Activated naive CD4-positive, alpha-beta T cell (primary cell): ENCODE results near the gene RALGPS2.
"Not testable (repeated sequence)": the region's sequence is repeated elsewhere in the genome, so short reads cannot be mapped to it uniquely, and the experiment has no call there.

ENCODE experiments used
- DNase-seq, 4 experiments: peaks; one replicate each; lab custom pipeline; 2025; lab: John Stamatoyannopoulos, UW

Gene RALGPS2

DNA sequence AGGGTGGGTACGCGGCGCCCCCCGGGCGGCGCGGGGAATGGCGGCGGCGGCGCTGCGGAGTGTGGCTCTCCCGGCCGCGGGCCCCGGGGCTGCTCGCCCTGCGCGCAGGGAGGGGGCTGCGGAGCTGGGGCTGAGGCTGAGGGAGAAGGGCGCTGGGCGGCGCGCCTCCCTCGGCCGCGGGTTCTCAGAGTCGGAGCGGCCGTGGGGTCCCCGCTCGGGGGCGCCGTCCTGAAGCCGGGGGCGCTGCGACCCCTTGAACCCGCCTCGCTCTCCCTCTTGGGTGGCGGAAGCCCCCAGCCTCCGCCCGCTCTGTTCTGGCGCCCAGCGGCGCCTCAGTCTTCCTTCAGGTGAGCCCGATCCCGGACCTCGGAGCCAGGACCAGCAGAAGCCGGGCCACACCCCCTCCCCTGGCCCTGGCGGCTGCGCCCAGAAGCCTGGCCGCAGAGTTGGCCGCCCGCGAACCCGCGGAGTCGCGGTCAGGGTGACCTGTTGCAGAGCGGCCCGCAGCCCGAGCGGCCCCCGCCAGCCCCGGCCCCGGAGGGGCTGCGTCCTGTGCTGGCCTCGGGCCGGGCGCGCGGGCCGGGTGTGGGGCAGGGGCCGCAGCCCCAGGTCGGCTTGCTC, 532 bp downstream of the RALGPS2 start:
- peak in 1 of 4 experiments; percentile 33 for DNase-seq

- DNase-seq: peak in 2 of 4 experiments; percentile 12 to 46
These were observed 1.1 kb downstream of the RALGPS2 start for GRCh38 chr1:178726087-178726517.

DNA sequence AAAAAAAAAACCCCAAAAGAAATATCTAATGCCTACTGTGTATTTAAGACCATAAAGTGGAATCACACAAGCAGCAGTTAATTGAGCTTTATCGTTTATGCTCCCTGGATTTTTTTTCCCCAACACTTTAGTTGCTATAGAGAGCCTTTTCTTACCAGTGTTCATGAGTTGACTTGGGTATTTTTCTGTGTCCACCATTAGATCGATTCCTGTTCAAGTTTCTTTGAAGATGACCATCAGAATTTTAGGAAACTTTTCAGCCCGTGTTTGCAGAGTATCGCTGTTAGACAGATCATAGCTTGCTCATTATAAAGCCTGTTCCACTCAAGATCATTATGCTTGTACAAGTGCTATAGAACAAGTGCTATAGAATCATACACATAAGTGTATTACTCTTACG, 1.5 kb downstream of the RALGPS2 start:
- DNase-seq: no peak

GRCh38 chr1:178727014-178727895, 2.2 kb downstream of the RALGPS2 start:
- DNase-seq: no peak

DNA sequence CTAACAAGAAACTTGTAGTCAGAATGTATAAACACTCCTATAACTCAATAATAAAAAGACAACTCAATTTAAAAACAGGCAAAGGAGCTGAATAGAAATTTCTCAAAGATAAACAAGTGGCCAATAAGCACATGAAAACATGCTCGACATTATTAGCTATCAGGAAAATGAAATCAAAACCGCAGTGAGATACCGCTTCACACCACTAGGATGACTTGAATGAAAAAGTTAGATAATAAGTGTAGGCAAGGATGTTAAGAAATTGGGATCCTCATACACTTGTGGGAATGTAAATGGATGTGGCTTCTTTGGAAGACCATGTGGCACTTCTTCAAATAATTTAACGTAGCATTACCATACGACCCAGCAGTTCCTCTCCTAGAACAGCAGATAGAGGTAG, 8.9 kb downstream of the RALGPS2 start:
- no peak for DNase-seq

DNA sequence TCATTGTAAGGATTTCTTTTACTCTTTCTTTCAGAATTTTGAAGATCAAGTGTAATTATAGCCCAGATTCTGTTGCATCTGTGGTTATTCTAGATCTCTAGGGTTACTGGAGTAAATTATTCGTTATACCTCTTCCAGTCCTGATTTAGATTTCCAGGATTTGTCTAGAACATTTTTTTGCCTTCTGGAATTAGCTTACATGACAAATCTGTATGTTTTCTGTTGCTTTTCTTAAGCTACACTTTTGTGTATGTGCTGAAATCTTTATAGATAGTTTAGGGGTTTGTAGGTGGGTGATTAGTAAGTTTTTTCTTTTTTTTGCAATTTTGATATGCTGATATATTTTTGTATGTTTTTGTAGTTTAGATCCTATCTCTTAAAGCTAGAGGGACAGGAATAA, 13.7 kb downstream of the RALGPS2 start:
- no peak for DNase-seq

- no peak for DNase-seq
These were observed 14.4 kb downstream of the RALGPS2 start for GRCh38 chr1:178739285-178740045.

GRCh38 chr1:178740491-178740890, 15.4 kb downstream of the RALGPS2 start:
- no peak for DNase-seq

- DNase-seq: no peak
These were observed 15.9 kb downstream of the RALGPS2 start for GRCh38 chr1:178740924-178741323.

DNA sequence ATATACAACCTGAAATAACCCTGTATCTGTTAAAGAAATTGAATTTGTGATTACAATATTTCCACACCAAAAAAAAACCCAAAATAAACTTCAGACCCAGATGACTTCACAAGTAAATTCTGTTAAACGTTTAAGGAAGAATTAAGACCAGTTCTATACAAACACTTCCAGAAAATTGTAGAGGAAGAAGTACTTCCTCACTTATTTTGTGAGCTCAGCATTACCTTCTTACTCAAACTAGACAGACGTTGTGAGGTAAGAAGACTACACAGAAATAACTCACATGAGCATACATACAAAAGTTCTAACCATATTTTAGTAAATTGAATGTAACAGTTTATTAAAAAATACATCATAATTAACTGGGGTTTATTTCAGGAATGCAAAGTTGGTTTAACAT, 18.8 kb downstream of the RALGPS2 start:
- DNase-seq: no peak

DNA sequence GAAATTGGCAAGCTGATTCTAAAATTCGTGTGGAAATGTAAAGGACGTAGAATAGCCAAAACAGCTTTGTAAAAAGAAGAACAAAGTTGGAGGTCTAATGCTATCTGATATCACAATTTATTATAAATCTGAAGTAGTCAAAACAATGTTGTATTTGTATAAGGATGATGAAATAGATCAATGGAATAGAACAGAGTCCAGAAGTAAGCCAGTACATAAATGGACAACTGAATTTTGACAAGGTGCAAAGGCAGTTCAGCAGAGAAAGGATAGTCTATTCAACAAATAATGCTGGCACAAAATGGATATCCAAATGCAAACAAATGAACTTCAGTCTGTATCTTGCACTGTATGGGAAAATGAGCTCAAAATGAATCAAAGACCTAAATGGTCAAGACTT, 20.2 kb downstream of the RALGPS2 start:
- DNase-seq: no peak

DNA sequence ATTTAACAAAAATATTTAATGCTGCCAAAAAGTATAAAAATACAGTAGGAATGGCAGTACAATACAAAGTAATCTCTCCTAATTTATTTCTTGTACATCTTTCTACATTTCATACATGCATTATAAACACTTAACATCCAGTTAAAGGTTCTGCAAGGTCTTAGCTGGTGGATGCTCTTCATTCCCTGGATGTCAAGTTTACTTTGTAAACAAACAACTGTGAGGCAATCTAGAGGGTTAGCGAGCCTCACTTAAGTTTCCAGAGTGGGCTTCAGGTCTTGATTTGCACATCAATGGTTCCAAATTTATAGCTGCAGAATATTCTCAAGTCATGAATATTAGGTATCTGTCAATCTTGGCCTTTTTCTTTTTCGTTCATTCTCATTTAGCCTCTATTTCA, 21.3 kb downstream of the RALGPS2 start:
- no peak for DNase-seq

DNA sequence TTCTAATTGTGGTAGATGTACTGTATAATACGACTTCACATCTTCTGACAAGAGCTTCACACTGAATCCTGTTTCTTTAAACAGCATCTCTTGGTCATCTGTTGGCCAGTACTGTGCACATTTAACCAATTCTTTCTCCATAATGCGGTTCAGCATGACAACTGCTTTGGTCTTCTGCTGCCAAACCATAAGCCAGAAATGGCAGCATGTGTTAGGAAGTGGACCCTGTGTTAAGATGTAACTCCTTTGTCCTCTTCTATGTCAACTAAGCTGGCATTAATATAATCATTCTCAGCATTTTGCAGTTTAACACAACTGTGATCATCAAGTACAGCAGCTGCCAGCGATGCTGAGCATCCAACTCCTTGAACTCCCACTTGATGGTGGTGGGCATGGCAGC, 22.3 kb downstream of the RALGPS2 start:
- not testable (repeated sequence) for DNase-seq

- no peak for DNase-seq
These were observed 24.6 kb downstream of the RALGPS2 start for GRCh38 chr1:178749581-178750166.

- no peak for DNase-seq
These were observed 26.0 kb downstream of the RALGPS2 start for GRCh38 chr1:178751046-178751445.

DNA sequence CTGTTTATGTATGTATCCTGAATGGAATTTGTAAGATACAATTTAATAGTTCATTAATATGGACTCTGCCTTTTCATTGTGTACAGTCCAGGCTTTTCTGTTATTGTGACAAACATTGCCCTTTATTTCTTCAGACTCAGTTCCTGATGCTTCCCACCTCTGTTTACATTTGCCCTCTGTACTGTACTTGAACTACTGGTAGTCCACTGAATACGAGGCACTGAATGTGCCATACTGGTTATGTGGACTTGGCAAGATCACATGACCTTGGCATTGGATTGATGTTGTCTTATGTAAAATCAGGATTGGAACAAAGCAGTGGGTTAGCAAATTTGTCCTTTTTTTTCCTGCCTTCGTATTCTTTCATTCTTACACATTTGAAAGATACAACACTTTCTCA, 27.8 kb downstream of the RALGPS2 start:
- no peak for DNase-seq

DNA sequence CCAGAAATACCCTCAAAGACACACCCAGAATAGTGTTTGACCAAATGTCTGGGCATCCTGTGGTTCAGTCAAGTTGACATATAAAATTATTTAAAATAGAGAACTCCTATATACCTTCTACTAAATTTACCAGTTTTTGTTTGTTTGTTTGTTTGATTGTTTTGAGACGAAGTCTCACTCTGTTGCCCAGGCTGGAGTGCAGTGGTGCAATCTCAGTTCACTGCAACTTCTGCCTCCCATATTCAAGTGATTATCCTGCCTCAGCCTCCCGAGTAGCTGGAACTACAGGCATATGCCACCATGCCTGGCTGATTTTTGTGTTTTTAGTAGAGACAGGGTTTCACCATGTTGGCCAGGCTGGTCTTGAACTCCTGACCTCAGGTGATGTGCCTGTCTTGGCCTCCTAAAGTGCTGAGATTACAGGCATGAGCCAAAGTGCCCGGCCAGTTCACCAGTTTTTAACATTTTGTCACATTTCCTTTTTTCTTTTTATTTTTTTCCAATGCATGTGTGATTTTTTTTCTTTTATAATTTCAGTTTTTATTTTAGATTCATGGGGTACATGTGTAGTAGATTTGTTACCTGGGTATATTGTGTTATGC, 29.7 kb downstream of the RALGPS2 start:
- DNase-seq: not testable (repeated sequence)

DNA sequence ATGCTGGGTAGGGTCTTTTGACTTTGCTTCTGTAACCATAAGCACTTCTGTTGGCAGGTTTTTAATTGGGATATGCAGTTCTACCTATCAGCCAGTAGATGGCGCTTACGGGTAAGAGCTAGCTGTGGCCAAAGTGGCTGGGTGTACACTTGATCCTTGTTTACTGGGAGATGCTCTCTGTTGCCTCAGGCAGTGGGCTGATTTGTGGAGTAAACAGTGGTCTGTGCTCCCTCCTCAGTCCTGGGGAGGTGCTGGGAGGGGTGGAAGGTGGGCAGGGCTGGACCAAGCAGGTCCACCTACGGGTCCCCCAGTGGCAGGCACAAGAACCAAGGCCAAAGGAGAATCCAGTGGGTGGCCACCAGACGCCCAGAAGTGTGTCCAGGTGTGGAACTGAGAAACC, 43.4 kb downstream of the RALGPS2 start:
- no peak for DNase-seq

DNA sequence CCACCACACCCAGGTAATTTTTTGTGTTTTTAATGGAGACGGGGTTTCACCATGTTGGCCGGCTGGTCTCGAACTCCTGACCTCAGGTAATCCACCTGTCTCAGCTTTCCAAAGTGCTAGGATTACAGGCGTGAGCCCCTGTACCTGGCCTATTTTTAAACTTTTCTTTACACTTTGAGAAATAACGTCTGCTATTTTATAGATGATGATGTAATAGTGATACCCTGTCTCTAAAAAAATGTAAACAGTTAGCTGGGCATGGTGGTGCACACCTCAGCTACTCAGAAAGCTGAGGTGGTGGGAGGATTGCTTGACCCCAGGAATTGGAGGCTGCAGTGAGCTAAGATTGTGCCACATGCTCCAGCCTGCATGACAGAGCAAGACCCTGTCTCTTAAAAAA, 47.9 kb downstream of the RALGPS2 start:
- DNase-seq: no peak

DNA sequence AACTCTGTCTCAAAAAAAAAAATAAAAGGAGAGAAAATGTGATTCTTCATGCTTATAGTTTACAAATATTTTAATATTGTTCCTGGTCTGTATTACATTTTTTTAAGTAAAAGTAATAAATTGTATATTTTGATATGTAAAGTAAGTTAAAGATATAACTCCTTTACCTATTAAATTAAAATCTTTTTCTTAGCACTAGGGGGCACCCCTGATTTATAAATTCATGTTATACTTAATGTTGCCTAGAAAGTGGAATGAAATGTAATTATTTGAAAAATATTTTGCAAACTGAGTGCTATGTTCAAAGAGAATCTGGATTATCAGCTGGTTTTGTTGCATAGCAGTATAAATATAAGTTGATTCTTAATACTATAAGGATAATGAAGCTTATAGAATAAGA, 49.2 kb downstream of the RALGPS2 start:
- no peak for DNase-seq

- DNase-seq: no peak
These were observed 51.5 kb downstream of the RALGPS2 start for GRCh38 chr1:178776553-178776952.
